ENCODE data around the gene MRTFB. TPM values are rescaled to one million over a fixed set of nuclear protein-coding genes. Genes with fewer than 3 reads are reported as not detected.

Gene MRTFB
- total and polyA plus RNA-seq, 2 of the 13 experiments (the other 11 are each of a cell fraction or from before 2014, with no cell fraction given), result 11.4 to 14.0 TPM

DNA sequence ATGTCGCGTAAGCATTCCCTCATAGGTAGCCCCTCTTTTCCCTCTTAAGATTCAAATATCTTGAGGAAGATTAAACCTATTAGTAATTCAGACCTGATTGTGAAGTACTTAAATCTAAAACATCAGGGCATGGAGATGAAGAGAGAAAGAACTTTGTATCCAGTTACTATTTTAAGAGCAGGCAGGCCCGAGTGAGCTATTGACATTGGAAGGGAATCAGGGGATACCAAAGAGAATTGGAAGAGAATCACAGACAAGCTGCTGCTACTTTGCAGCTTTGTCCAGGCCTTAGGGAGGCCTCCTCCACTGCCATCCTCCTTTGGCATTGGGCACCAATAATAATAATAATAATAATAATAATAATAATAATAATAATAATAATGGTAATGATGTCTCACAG lies 170.5 kb downstream of the MRTFB start:
- H3K9ac ChIP-seq (ENCODE audit: insufficient read depth, low read depth, low read length), result no peak overlapping the region
- DNase-seq (ENCODE audit: low spot score) (no peak), FAIRE-seq (no peak), ATAC-seq (no peak)
- intact Hi-C loops (cut with micrococcal nuclease; ENCODE audit: unreplicated experiment), result loop anchor here (2.0 kb wide), 1 partner anchor 67 kb away; no protein-coding TSS in a partner anchor
- H3K9me3 ChIP-seq (ENCODE audit: low read length), result no peaks in the 10 kb centered on the region
- ChIA-PET POLR2A (interaction anchor here (2.2 kb wide), 1 partner anchor 322 kb away, joined by 5 read pairs; the partner anchor contains the start of gene ERCC4), CTCF (ENCODE audit: low intra/inter-chr PET ratio, low total read pairs) (no interaction called here)
- peaks cover 14% of the 10 kb centered on the region for H3K4me1 ChIP-seq (ENCODE audit: insufficient read depth, low read length)
- H4K20me1 ChIP-seq (ENCODE audit: insufficient read depth, low read length), result no peaks in the 10 kb centered on the region
- H3K4me2 ChIP-seq (ENCODE audit: low read depth, low read length), result no peak overlapping the region
- no peak overlapping the region for H3K4me3 ChIP-seq (replicated peaks in 1 of 3; ENCODE audit: insufficient read depth in 1 of 3, low read depth in 2 of 3, low read length in 3 of 3)
- no peaks in the 10 kb centered on the region for H3K27me3 ChIP-seq (ENCODE audit: control insufficient read depth in 1 of 2, insufficient read depth in 2 of 2, low read length in 2 of 2)
- no peaks in the 10 kb centered on the region for H3K79me2 ChIP-seq (ENCODE audit: insufficient read depth, low read length)
- H3K27ac ChIP-seq (ENCODE audit: extremely low read length, insufficient read depth, low read length), result no peak overlapping the region
- H2AFZ ChIP-seq (ENCODE audit: low read length), result no peak overlapping the region
- 96% methylated on average over 3 of the region's 3 CpGs for WGBS (ENCODE audit: low lambda C conversion rate)
- no TSS peak for BruUV-seq (replicated peaks)
- H3K36me3 ChIP-seq (replicated peaks in 1 of 2; ENCODE audit: control insufficient read depth in 1 of 2, insufficient read depth in 2 of 2, low read length in 2 of 2), result peaks cover 16 to 47% of the 10 kb centered on the region in 2 experiments
- in situ Hi-C loops (cut with HindIII; ENCODE audit: extremely low pct_ligation_motif_present, low pct_unique_long_range_greater_than_20kb), result no loop called here
- TF ChIP-seq ZNF547 (CRISPR knock-in tag; IDR thresholded peaks at IDR 0.05) (no peak), KLF11 (CRISPR knock-in tag; IDR thresholded peaks at IDR 0.05) (no peak), ZNF781 (CRISPR knock-in tag; IDR thresholded peaks at IDR 0.05; ENCODE audit: borderline replicate concordance, not compliant biosample characterization) (no peak), MATR3 (CRISPR knock-in tag; IDR thresholded peaks at IDR 0.05) (no peak), ZNF251 (CRISPR knock-in tag; IDR thresholded peaks at IDR 0.05) (no peak), MLLT10 (CRISPR knock-in tag; IDR thresholded peaks at IDR 0.05) (no peak), RAD51 (IDR thresholded peaks at IDR 0.05; ENCODE audit: borderline replicate concordance) (no peak), TAF1 (CRISPR knock-in tag; IDR thresholded peaks at IDR 0.05) (no peak), ZFAT (CRISPR knock-in tag; conservative IDR thresholded peaks at IDR 0.05) (no peak), EEA1 (CRISPR knock-in tag; IDR thresholded peaks at IDR 0.05; ENCODE audit: borderline replicate concordance) (no peak)
- TF ChIP-seq, protein P1, sequence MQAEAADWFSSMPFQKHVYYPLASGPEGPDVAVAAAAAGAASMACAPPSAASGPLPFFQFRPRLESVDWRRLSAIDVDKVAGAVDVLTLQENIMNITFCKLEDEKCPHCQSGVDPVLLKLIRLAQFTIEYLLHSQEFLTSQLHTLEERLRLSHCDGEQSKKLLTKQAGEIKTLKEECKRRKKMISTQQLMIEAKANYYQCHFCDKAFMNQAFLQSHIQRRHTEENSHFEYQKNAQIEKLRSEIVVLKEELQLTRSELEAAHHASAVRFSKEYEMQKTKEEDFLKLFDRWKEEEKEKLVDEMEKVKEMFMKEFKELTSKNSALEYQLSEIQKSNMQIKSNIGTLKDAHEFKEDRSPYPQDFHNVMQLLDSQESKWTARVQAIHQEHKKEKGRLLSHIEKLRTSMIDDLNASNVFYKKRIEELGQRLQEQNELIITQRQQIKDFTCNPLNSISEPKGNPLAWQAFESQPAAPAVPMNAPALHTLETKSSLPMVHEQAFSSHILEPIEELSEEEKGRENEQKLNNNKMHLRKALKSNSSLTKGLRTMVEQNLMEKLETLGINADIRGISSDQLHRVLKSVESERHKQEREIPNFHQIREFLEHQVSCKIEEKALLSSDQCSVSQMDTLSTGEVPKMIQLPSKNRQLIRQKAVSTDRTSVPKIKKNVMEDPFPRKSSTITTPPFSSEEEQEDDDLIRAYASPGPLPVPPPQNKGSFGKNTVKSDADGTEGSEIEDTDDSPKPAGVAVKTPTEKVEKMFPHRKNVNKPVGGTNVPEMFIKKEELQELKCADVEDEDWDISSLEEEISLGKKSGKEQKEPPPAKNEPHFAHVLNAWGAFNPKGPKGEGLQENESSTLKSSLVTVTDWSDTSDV (CRISPR knock-in tag; IDR thresholded peaks at IDR 0.05), result no peak
- TF ChIP-seq, protein P2, sequence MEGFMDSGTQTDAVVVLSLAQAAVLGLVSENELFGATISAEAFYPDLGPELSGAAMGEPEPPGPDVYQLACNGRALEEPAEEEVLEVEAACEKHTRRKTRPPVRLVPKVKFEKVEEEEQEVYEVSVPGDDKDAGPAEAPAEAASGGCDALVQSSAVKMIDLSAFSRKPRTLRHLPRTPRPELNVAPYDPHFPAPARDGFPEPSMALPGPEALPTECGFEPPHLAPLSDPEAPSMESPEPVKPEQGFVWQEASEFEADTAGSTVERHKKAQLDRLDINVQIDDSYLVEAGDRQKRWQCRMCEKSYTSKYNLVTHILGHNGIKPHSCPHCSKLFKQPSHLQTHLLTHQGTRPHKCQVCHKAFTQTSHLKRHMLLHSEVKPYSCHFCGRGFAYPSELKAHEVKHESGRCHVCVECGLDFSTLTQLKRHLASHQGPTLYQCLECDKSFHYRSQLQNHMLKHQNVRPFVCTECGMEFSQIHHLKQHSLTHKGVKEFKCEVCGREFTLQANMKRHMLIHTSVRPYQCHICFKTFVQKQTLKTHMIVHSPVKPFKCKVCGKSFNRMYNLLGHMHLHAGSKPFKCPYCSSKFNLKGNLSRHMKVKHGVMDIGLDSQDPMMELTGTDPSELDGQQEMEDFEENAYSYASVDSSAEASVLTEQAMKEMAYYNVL (CRISPR knock-in tag; IDR thresholded peaks at IDR 0.05; ENCODE audit: borderline replicate concordance), result no peak
- TF ChIP-seq, protein P3, sequence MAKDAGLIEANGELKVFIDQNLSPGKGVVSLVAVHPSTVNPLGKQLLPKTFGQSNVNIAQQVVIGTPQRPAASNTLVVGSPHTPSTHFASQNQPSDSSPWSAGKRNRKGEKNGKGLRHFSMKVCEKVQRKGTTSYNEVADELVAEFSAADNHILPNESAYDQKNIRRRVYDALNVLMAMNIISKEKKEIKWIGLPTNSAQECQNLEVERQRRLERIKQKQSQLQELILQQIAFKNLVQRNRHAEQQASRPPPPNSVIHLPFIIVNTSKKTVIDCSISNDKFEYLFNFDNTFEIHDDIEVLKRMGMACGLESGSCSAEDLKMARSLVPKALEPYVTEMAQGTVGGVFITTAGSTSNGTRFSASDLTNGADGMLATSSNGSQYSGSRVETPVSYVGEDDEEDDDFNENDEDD (CRISPR knock-in tag; IDR thresholded peaks at IDR 0.05; ENCODE audit: borderline replicate concordance), result no peak

All from HepG2 (cell line).